ENCODE data around the gene APOH. TPM values are rescaled to one million over a fixed set of nuclear protein-coding genes. Genes with fewer than 3 reads are reported as not detected.

The APOH gene
- total RNA-seq, 1 experiment from 2014 or later = 1.4 TPM

- Histone ChIP-seq H3K27ac (ENCODE audit: low read depth, low read length, poor library complexity, severe bottlenecking) (peak overlapping the region; percentile 75), H3K9me3 (ENCODE audit: low read depth, low read length, poor library complexity, severe bottlenecking) (no peaks in the 10 kb centered on the region), H3K4me1 (ENCODE audit: insufficient read depth, low read length, poor library complexity, severe bottlenecking) (peaks cover 17% of the 10 kb centered on the region), H3K4me3 (ENCODE audit: low read depth, low read length, poor library complexity, severe bottlenecking) (no peak overlapping the region), H3K27me3 (replicated peaks; ENCODE audit: insufficient read depth, low read depth, low read length, poor library complexity) (no peaks in the 10 kb centered on the region), H3K36me3 (ENCODE audit: insufficient read depth, low read length, poor library complexity, severe bottlenecking) (no peaks in the 10 kb centered on the region)
- CTCF ChIA-PET = no interaction called here
- TF ChIP-seq, protein P1, sequence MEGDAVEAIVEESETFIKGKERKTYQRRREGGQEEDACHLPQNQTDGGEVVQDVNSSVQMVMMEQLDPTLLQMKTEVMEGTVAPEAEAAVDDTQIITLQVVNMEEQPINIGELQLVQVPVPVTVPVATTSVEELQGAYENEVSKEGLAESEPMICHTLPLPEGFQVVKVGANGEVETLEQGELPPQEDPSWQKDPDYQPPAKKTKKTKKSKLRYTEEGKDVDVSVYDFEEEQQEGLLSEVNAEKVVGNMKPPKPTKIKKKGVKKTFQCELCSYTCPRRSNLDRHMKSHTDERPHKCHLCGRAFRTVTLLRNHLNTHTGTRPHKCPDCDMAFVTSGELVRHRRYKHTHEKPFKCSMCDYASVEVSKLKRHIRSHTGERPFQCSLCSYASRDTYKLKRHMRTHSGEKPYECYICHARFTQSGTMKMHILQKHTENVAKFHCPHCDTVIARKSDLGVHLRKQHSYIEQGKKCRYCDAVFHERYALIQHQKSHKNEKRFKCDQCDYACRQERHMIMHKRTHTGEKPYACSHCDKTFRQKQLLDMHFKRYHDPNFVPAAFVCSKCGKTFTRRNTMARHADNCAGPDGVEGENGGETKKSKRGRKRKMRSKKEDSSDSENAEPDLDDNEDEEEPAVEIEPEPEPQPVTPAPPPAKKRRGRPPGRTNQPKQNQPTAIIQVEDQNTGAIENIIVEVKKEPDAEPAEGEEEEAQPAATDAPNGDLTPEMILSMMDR (conservative IDR thresholded peaks at IDR 0.05; ENCODE audit: low read depth, low read length) = no peak
- intact Hi-C loops (cut with micrococcal nuclease; ENCODE audit: unreplicated experiment) = no loop called here
- POLR2A ChIA-PET (ENCODE audit: low non-redundant PET) = no interaction called here
- no TSS peak for BruUV-seq (replicated peaks)
- peak; percentile 60 for DNase-seq (ENCODE audit: low spot score)
Measured at GRCh38 chr17:66221343-66221742, 7.9 kb downstream of the APOH start.

DNA sequence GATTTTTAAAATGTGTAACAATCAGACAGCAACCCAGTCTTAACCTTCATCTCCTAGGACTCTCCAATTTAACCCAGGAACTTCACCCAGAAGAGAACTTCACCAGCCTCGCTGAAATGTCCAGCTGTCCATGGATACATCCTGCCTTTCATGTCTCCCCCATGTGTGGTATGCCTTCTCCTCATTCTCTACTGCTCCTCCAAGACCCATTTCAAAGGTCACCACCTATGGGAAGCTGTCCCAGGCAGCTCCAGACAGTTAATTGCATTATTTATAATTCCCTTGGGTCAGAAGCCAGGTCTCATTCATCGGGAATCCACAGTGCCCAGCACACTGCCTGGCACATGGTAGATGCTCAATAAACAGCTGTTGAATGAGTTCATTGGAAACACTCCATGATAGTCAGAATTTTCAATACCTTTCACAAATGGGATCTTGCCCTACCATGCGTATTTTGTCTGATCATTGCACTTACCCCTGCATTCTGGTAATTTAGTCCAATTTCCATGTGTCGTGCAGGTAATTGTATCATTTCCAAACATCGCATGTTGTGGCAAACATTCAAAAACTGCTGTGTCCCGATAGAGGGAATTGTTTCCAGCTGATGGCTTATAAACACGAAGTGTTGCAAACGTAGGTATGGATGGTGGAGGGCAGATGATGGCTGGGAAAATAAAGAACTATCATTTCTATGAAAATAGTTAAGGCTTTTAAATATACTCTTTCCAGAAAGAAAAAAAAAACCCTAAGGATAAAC is 9.0 kb downstream of the APOH start:
- H3K4me1 ChIP-seq (ENCODE audit: insufficient read depth, low read length, poor library complexity, severe bottlenecking) = peaks cover 17% of the 10 kb centered on the region
- ChIA-PET POLR2A (ENCODE audit: low non-redundant PET) (interaction anchor here (0.7 kb wide), 1 partner anchor 31 kb away, joined by 14 read pairs; no protein-coding TSS in a partner anchor), CTCF (no interaction called here)
- BruUV-seq (replicated peaks) = TSS peak; percentile 95
- intact Hi-C loops (cut with micrococcal nuclease; ENCODE audit: unreplicated experiment) = no loop called here
- H3K9me3 ChIP-seq (ENCODE audit: low read depth, low read length, poor library complexity, severe bottlenecking) = no peaks in the 10 kb centered on the region
- TF ChIP-seq, protein P1 (conservative IDR thresholded peaks at IDR 0.05; ENCODE audit: low read depth, low read length) = no peak
- TF ChIP-seq EZH2 (IDR thresholded peaks at IDR 0.05; ENCODE audit: borderline replicate concordance, low read depth, low read length, poor library complexity, severe bottlenecking) = no peak
- no peaks in the 10 kb centered on the region for H3K36me3 ChIP-seq (ENCODE audit: insufficient read depth, low read length, poor library complexity, severe bottlenecking)
- H3K27me3 ChIP-seq (replicated peaks; ENCODE audit: insufficient read depth, low read depth, low read length, poor library complexity) = no peaks in the 10 kb centered on the region
- DNase-seq (ENCODE audit: low spot score) = no peak
- no peak overlapping the region for H3K4me3 ChIP-seq (ENCODE audit: low read depth, low read length, poor library complexity, severe bottlenecking)
- peak overlapping the region; percentile 37 for H3K27ac ChIP-seq (ENCODE audit: low read depth, low read length, poor library complexity, severe bottlenecking)

DNA sequence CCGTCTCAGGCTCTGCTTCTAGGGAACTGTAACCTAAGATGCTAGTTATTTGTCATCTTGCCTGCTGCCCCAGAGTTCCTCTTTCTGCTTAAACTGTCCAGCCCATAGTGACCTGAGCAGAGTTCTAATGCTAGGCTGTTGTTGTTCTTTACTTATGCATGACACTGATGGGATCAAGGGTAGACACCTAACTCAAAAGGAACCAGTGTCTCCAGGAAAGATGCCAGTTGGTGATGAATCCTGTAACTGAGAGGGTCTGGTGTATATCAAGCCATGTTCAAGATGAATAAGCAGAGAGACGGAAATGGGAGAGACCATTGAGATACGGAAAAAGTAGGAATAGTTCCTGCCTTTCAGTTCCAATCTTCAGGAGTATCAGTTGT is 13.7 kb downstream of the APOH start:
- H3K9me3 ChIP-seq (ENCODE audit: low read depth, low read length, poor library complexity, severe bottlenecking) = no peaks in the 10 kb centered on the region
- POLR2A ChIA-PET (ENCODE audit: low non-redundant PET) = no interaction called here
- TF ChIP-seq, protein P1 (conservative IDR thresholded peaks at IDR 0.05; ENCODE audit: low read depth, low read length) = no peak
- no peak for TF ChIP-seq EZH2 (IDR thresholded peaks at IDR 0.05; ENCODE audit: borderline replicate concordance, low read depth, low read length, poor library complexity, severe bottlenecking)
- no peaks in the 10 kb centered on the region for H3K27me3 ChIP-seq (replicated peaks; ENCODE audit: insufficient read depth, low read depth, low read length, poor library complexity)
- no peaks in the 10 kb centered on the region for H3K36me3 ChIP-seq (ENCODE audit: insufficient read depth, low read length, poor library complexity, severe bottlenecking)
- no peak overlapping the region for H3K27ac ChIP-seq (ENCODE audit: low read depth, low read length, poor library complexity, severe bottlenecking)
- BruUV-seq (replicated peaks) = no TSS peak
- CTCF ChIA-PET = no interaction called here
- DNase-seq (ENCODE audit: low spot score) = no peak
- H3K4me1 ChIP-seq (ENCODE audit: insufficient read depth, low read length, poor library complexity, severe bottlenecking) = no peaks in the 10 kb centered on the region
- intact Hi-C loops (cut with micrococcal nuclease; ENCODE audit: unreplicated experiment) = no loop called here
- no peak overlapping the region for H3K4me3 ChIP-seq (ENCODE audit: low read depth, low read length, poor library complexity, severe bottlenecking)
